ENCODE data around the gene MCC.

Gene MCC

GRCh38 chr5:113102121-113102531, 386.1 kb downstream of the MCC start:
- no peaks in the 10 kb centered on the region for H3K4me1 ChIP-seq (ENCODE audit: insufficient read depth, low read length)
- no peaks in the 10 kb centered on the region for H3K27me3 ChIP-seq (ENCODE audit: insufficient read depth, low read length)
- H3K9me3 ChIP-seq (ENCODE audit: insufficient read depth, low read depth, low read length), result no peaks in the 10 kb centered on the region
- no peak overlapping the region for H3K9ac ChIP-seq (ENCODE audit: low read depth, low read length)
- H3K27ac ChIP-seq (ENCODE audit: low read depth, low read length), result no peak overlapping the region
- H3K36me3 ChIP-seq (ENCODE audit: insufficient read depth, low read length), result peaks cover 12% of the 10 kb centered on the region; the same call in 1 of the 2 replicates
- no peak overlapping the region for H3K4me3 ChIP-seq (ENCODE audit: low read length)
- WGBS, result 94% methylated on average over 1 of the region's 1 CpG

GRCh38 chr5:113100981-113101380, 387.3 kb downstream of the MCC start:
- Histone ChIP-seq H3K4me3 (ENCODE audit: low read length) (no peak overlapping the region), H3K9me3 (ENCODE audit: insufficient read depth, low read depth, low read length) (no peaks in the 10 kb centered on the region), H3K9ac (ENCODE audit: low read depth, low read length) (no peak overlapping the region), H3K27ac (ENCODE audit: low read depth, low read length) (no peak overlapping the region), H3K36me3 (ENCODE audit: insufficient read depth, low read length) (peaks cover 12% of the 10 kb centered on the region; the same call in 1 of the 2 replicates), H3K4me1 (ENCODE audit: insufficient read depth, low read length) (no peaks in the 10 kb centered on the region), H3K27me3 (ENCODE audit: insufficient read depth, low read length) (no peaks in the 10 kb centered on the region)
- 97% methylated on average over 2 of the region's 2 CpGs for WGBS

GRCh38 chr5:113099822-113100221, 388.4 kb downstream of the MCC start:
- no peak overlapping the region for H3K4me3 ChIP-seq (ENCODE audit: low read length)
- no peaks in the 10 kb centered on the region for H3K9me3 ChIP-seq (ENCODE audit: insufficient read depth, low read depth, low read length)
- H3K4me1 ChIP-seq (ENCODE audit: insufficient read depth, low read length), result no peaks in the 10 kb centered on the region
- 94% methylated on average over 4 of the region's 4 CpGs for WGBS
- H3K27ac ChIP-seq (ENCODE audit: low read depth, low read length), result no peak overlapping the region
- no peaks in the 10 kb centered on the region for H3K27me3 ChIP-seq (ENCODE audit: insufficient read depth, low read length)
- H3K9ac ChIP-seq (ENCODE audit: low read depth, low read length), result no peak overlapping the region
- H3K36me3 ChIP-seq (ENCODE audit: insufficient read depth, low read length), result peaks cover 12% of the 10 kb centered on the region; the same call in 1 of the 2 replicates

GRCh38 chr5:113098378-113098777, 389.9 kb downstream of the MCC start:
- H3K4me3 ChIP-seq (ENCODE audit: low read length), result no peak overlapping the region
- H3K36me3 ChIP-seq (ENCODE audit: insufficient read depth, low read length), result peaks cover 5% of the 10 kb centered on the region; the same call in 1 of the 2 replicates
- 97% methylated on average over 2 of the region's 3 CpGs for WGBS
- no peak overlapping the region for H3K9ac ChIP-seq (ENCODE audit: low read depth, low read length)
- no peak overlapping the region for H3K27ac ChIP-seq (ENCODE audit: low read depth, low read length)
- no peaks in the 10 kb centered on the region for H3K4me1 ChIP-seq (ENCODE audit: insufficient read depth, low read length)
- H3K9me3 ChIP-seq (ENCODE audit: insufficient read depth, low read depth, low read length), result no peaks in the 10 kb centered on the region
- H3K27me3 ChIP-seq (ENCODE audit: insufficient read depth, low read length), result no peaks in the 10 kb centered on the region

- H3K9me3 ChIP-seq (ENCODE audit: insufficient read depth, low read depth, low read length), result no peaks in the 10 kb centered on the region
- no peak overlapping the region for H3K27ac ChIP-seq (ENCODE audit: low read depth, low read length)
- no peak overlapping the region for H3K4me3 ChIP-seq (ENCODE audit: low read length)
- no peaks in the 10 kb centered on the region for H3K4me1 ChIP-seq (ENCODE audit: insufficient read depth, low read length)
- no peaks in the 10 kb centered on the region for H3K27me3 ChIP-seq (ENCODE audit: insufficient read depth, low read length)
- no peaks in the 10 kb centered on the region for H3K36me3 ChIP-seq (ENCODE audit: insufficient read depth, low read length)
- 100% methylated on average over 2 of the region's 2 CpGs for WGBS
- no peak overlapping the region for H3K9ac ChIP-seq (ENCODE audit: low read depth, low read length)
Measured at GRCh38 chr5:113095831-113096230, 392.4 kb downstream of the MCC start.

- H3K27ac ChIP-seq (ENCODE audit: low read depth, low read length), result no peak overlapping the region
- no peak overlapping the region for H3K4me3 ChIP-seq (ENCODE audit: low read length)
- H3K27me3 ChIP-seq (ENCODE audit: insufficient read depth, low read length), result no peaks in the 10 kb centered on the region
- no peaks in the 10 kb centered on the region for H3K4me1 ChIP-seq (ENCODE audit: insufficient read depth, low read length)
- 94% methylated on average over 3 of the region's 3 CpGs for WGBS
- H3K9me3 ChIP-seq (ENCODE audit: insufficient read depth, low read depth, low read length), result no peaks in the 10 kb centered on the region
- no peak overlapping the region for H3K9ac ChIP-seq (ENCODE audit: low read depth, low read length)
- H3K36me3 ChIP-seq (ENCODE audit: insufficient read depth, low read length), result no peaks in the 10 kb centered on the region
Measured at GRCh38 chr5:113093558-113093957, 394.7 kb downstream of the MCC start.

- Histone ChIP-seq H3K9me3 (ENCODE audit: insufficient read depth, low read depth, low read length) (no peaks in the 10 kb centered on the region), H3K4me3 (ENCODE audit: low read length) (no peak overlapping the region), H3K4me1 (ENCODE audit: insufficient read depth, low read length) (no peaks in the 10 kb centered on the region), H3K27me3 (ENCODE audit: insufficient read depth, low read length) (no peaks in the 10 kb centered on the region), H3K36me3 (ENCODE audit: insufficient read depth, low read length) (no peaks in the 10 kb centered on the region), H3K27ac (ENCODE audit: low read depth, low read length) (no peak overlapping the region), H3K9ac (ENCODE audit: low read depth, low read length) (no peak overlapping the region)
- 69% methylated on average over 4 of the region's 4 CpGs for WGBS
Measured at GRCh38 chr5:113092683-113093082, 395.6 kb downstream of the MCC start.

GRCh38 chr5:113091622-113092021, 396.6 kb downstream of the MCC start:
- Histone ChIP-seq H3K27ac (ENCODE audit: low read depth, low read length) (no peak overlapping the region), H3K36me3 (ENCODE audit: insufficient read depth, low read length) (no peaks in the 10 kb centered on the region)
- 100% methylated on average over 3 of the region's 3 CpGs for WGBS

GRCh38 chr5:113090336-113091106, 397.7 kb downstream of the MCC start:
- no peak overlapping the region for H3K27ac ChIP-seq (ENCODE audit: low read depth, low read length)
- 95% methylated on average over 11 of the region's 11 CpGs for WGBS
- H3K27me3 ChIP-seq (ENCODE audit: insufficient read depth, low read length), result no peaks in the 10 kb centered on the region
- H3K9me3 ChIP-seq (ENCODE audit: insufficient read depth, low read depth, low read length), result no peaks in the 10 kb centered on the region
- no peaks in the 10 kb centered on the region; the same call in 1 of the 2 replicates for H3K36me3 ChIP-seq (ENCODE audit: insufficient read depth, low read length)
- no peaks in the 10 kb centered on the region for H3K4me1 ChIP-seq (ENCODE audit: insufficient read depth, low read length)
- no peak overlapping the region for H3K9ac ChIP-seq (ENCODE audit: low read depth, low read length)
- no peak overlapping the region for H3K4me3 ChIP-seq (ENCODE audit: low read length)

More at GRCh38 chr5:113091622-113092021, 396.6 kb downstream of the MCC start:
- no peaks in the 10 kb centered on the region for H3K27me3 ChIP-seq (ENCODE audit: insufficient read depth, low read length)
- H3K9ac ChIP-seq (ENCODE audit: low read depth, low read length), result no peak overlapping the region
- H3K9me3 ChIP-seq (ENCODE audit: insufficient read depth, low read depth, low read length), result no peaks in the 10 kb centered on the region
- no peak overlapping the region for H3K4me3 ChIP-seq (ENCODE audit: low read length)
- H3K4me1 ChIP-seq (ENCODE audit: insufficient read depth, low read length), result no peaks in the 10 kb centered on the region

GRCh38 chr5:113089653-113090335, 398.5 kb downstream of the MCC start:
- Histone ChIP-seq H3K4me1 (ENCODE audit: insufficient read depth, low read length) (no peaks in the 10 kb centered on the region), H3K9me3 (ENCODE audit: insufficient read depth, low read depth, low read length) (no peaks in the 10 kb centered on the region), H3K27me3 (ENCODE audit: insufficient read depth, low read length) (no peaks in the 10 kb centered on the region), H3K4me3 (ENCODE audit: low read length) (no peak overlapping the region), H3K27ac (ENCODE audit: low read depth, low read length) (no peak overlapping the region), H3K36me3 (ENCODE audit: insufficient read depth, low read length) (no peaks in the 10 kb centered on the region; the same call in 1 of the 2 replicates), H3K9ac (ENCODE audit: low read depth, low read length) (no peak overlapping the region)
- WGBS, result 94% methylated on average over 6 of the region's 6 CpGs

- H3K9ac ChIP-seq (ENCODE audit: low read depth, low read length), result no peak overlapping the region
- no peaks in the 10 kb centered on the region for H3K9me3 ChIP-seq (ENCODE audit: insufficient read depth, low read depth, low read length)
- WGBS, result 98% methylated on average over 4 of the region's 5 CpGs
- peaks cover under 1% of the 10 kb centered on the region; the same call in 1 of the 2 replicates for H3K27me3 ChIP-seq (ENCODE audit: insufficient read depth, low read length)
- no peak overlapping the region for H3K27ac ChIP-seq (ENCODE audit: low read depth, low read length)
- no peak overlapping the region for H3K4me3 ChIP-seq (ENCODE audit: low read length)
- H3K4me1 ChIP-seq (ENCODE audit: insufficient read depth, low read length), result no peaks in the 10 kb centered on the region
- peaks cover 8% of the 10 kb centered on the region; the same call in 1 of the 2 replicates for H3K36me3 ChIP-seq (ENCODE audit: insufficient read depth, low read length)
Measured at GRCh38 chr5:113087976-113088514, 400.2 kb downstream of the MCC start.
